HG03097 (cell line): ENCODE data around the gene LDLRAD4.

Experiments used
- ATAC-seq: cut with Tn5 transposase; IDR thresholded peaks from one replicate; pipeline ENCODE4 v1.9.1; 2021; ENCODE audit not compliant: unreplicated experiment, low FRiP score

LDLRAD4 gene

DNA sequence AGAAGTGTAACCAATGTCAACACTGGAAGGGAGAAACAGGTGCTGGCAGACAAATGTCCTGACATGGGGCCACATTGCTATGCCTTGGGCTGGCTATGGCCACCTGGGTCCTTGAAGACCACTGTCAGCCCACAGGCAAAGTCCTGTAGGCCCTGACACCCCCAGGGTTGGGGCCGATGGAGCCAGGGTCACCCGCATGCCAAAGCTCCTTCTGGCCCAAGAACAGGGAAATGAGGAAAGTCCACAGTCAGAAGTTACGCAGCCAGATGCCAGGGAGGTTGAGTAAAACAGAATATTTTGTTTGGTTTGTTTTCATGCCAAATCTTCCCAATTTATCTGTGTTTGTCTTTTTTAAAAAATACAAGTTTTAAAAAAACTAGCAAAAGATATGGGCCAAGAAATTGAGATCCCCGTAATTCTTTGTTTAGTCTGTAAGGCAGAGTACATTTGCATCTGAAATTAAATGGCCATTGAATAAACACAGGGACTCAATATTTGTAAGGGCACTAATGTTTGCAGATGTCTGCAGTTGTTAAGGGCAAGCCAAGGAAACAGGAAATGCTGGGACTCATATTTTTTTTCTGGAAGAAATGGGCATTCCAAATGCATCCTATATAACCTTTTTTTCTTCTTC, 321.4 kb downstream of the LDLRAD4 start:
- ATAC-seq = no peak

DNA sequence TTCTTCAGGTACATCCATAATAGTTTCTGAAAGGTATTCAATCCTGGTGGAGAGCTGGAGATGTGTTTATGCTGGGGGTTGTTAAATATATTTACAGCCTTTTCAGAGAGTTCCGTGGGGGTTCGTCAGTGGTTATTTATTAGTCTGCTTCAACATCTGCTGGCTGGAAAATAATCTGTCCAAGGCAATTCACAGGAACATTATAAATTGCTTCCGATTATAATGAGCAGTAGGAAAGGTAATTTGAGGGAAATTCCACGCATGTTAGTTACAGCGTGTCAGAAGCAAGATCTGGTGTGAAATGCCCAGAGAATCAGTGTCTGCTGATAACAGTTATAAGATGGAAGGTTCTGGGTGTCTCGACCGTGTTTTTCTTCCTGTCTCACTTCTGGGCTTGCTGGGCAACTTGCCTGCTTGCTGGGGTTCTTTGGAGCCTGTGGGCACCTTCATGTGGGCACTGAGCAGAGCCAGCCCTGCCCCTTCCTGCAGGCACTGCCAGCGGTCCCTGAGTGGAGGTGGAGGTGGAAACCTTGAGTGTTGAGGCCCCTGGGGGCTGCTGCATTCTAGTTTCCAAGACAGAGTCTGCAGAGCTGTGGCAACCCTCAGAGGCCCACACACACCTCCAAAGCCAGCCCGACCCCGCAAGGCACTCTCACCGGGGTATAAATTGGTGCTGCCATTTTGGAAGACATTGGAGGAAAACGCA, 322.1 kb downstream of the LDLRAD4 start:
- no peak for ATAC-seq

DNA sequence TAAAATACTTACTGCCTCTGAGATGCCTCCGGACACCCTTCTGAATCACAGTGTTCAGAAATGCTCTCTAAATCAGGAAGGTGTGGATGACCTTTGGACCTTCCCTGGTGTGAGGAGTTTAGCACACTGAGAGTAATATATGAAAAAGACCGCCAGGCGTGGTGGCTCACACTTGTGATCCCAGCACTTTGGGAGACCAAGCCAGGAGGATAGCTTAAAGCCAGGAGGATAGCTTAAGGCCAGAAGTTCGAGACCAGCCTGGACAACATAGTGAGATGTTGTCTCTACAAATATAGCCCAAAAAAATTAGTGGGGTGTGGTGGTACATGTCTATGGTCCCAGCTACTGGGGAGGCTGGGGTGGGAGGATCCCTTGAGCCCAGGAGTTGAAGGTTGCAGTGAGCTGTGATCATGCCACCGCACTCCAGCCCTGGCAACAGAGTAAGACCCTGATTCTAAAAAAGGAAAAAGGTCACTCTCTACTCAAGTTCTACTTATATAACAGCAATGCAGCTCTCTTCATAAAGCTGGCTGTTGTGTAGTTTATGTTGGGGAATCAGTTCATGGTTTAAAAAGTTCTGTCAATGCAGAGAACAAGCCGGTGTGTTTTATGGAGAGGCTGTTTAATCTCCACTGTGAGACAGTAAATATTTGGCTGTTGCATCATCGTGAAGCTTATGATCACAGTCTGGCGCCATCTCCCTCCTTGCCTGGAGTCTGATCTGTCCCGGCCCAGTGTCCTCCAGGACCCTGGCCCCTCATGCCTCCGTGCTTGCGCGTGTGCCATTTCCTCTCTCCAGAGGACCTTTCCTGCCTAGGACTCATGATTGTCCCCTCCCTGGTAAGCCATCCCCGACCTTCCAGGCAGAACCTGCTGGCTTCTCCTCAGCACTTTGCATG, 323.3 kb downstream of the LDLRAD4 start:
- ATAC-seq = no peak

DNA sequence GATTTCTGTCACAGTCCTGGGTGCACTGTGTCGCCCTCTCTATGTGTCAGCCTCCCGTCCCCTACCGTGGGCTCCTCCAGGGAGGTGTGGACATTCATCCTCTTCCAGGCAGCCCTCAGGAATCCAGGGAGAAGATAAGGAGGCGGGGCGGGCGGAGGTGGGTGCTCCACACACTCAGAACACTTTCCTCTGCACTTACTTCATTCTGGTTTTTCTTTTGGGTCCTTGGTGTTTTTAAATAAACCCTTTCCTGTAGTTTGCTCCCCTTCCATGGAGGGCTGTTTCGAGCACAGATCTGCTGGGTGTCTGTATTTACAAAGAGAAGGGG, 323.9 kb downstream of the LDLRAD4 start:
- ATAC-seq = no peak

DNA sequence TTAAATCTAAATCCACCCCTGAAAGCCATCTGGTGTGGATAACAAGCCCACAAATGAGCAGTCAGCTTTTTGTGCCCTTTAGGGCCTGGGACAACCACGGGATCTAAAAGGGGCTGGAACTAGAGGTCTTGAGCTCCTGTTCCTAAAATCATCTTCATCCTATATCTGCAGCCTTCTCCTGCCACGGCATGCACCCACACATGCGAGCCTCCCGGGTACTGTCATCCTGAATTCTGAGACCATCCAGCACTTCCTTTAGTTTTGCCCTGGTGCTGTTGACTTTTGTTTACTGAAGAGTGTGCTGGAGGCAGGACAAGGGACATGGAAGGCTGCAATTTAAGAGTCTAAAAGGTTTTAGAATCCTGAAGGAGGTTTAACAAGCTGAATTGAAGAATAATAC, 324.6 kb downstream of the LDLRAD4 start:
- no peak for ATAC-seq

DNA sequence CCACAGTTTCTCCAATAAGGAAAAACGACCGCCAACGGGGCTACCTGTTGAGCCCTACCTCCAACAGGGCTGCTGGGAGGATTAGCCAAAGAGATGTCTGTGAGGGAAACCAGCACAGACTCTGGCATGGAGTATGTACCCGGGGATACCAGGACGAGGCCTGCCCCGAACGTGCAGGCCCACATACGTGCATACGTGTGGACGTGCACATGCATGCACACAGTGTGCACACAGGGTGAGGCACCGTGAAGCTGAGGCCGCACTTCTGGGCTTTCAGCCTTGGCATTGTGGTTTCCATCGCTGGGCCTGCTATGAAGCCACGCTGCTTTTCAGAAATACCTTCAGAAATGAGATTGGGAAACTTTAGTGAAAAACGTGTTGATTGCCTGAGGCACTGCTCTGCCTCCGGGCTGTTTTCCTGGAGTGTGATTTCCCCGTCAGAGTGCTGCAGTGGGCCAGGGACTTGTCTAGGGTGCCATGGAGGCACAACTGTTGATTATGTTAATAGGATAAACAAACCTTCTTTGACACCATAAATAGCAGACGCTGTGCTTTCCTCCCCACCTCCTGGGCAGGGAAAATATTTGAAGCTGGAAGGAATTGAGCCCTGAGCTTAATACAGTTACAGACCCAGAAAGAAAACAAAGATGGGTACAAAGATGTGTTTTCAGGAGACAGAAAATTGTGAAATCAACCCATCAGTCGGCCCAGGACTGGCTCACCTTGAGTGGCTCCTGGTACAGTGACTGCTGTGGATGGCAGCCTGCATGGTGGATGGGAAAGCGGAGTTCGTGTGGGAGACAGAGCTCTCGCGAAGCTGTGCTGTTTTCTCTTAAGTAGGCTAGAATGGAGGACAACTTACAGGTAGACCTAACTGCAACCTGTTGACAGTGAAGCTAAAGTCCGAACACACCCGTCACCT, 325.5 kb downstream of the LDLRAD4 start:
- no peak for ATAC-seq

DNA sequence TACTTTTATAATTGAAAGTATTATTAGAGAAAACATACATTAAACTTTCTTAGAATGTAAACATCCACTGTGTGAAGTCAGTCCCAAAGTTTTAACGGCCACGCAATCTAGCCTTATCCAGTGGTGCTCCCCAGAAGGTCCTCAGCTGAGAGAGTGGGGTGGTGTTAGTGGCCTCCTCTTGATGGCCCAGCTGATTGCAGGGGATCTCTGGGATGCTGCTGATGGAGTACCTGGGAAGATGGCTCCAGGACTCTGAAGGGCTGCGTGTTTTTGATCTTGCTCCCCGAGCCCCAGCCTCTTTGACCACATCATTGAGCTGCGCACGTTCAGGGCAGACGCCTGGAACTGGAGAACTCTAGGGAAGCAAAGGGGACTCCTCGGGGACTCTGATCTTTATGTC, 326.4 kb downstream of the LDLRAD4 start:
- no peak for ATAC-seq

DNA sequence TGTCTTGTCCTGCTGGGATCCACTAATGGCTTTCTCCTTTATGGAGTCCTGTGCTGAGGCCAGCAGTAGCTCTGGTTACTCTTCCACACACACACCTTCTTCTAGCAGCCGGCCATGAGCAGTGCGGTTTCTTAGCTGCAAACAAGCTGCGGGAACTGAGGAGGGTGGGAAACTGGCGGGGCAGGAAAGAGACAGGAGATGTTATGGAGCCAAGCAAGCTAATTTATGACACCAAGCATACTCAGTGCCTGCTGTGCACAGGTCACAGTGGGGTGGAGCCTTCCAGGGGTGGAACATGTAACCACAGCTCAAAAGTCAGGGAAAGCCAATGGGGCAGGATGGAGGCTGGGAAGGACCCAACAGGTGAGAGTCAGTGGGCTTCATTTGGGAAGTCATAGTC, 327.0 kb downstream of the LDLRAD4 start:
- ATAC-seq = no peak

DNA sequence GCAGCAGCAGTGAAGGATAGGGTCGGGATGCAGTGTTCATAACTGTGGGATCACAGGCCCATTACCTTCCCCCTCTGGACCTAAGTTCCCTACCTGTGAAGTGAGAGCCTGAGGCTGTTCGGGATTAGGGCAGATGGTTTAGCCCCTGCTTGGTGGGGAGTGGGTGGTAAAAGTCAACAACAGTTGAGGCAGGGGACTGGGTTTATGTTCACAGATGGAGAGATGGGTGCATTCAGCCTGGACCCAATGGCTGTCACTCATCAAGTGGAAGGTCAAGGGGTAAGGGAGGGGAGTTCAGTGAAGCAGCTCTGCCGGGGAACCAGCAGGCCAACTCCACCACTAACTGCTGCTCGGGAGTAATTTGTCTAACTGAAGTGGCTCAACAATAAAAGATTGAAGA, 327.4 kb downstream of the LDLRAD4 start:
- ATAC-seq = no peak

DNA sequence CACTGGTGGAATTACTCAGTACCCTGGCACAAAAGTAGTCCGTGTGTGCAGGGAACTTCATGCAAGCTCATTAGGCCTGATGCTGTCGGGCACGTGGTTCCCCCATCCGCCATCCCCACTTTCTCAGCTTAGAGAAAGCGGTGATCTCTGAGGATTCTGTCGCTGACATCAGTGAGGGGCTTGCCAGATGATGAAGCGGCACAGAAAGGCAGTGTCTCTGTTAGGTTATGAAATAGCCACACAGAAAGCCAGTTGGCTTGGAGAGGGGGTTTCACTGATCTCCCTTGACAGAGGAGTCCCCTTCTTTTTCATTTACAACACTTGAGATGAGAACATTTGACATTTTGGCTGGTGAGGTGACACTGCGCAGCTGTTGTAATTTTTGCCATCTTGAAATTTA, 328.1 kb downstream of the LDLRAD4 start:
- no peak for ATAC-seq

DNA sequence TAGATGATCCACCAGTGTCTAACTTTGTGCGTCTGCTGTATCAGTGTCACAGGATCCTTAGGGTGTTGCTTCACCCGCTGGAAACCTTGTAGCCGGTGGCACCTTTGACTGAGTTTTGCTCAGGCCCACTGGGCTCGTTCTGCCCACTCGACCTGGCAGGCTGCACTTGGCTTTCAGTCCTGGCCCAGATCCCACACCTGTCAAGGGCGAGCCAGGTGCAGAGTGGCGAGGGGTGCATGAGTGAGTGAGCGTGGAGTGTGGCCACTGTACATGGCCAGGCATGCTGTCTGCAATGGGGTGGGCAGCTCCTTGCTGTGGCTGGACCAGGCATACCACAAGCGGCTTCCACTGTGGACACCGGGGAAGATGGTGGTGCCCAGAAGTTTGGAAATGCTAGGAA, 328.8 kb downstream of the LDLRAD4 start:
- no peak for ATAC-seq

DNA sequence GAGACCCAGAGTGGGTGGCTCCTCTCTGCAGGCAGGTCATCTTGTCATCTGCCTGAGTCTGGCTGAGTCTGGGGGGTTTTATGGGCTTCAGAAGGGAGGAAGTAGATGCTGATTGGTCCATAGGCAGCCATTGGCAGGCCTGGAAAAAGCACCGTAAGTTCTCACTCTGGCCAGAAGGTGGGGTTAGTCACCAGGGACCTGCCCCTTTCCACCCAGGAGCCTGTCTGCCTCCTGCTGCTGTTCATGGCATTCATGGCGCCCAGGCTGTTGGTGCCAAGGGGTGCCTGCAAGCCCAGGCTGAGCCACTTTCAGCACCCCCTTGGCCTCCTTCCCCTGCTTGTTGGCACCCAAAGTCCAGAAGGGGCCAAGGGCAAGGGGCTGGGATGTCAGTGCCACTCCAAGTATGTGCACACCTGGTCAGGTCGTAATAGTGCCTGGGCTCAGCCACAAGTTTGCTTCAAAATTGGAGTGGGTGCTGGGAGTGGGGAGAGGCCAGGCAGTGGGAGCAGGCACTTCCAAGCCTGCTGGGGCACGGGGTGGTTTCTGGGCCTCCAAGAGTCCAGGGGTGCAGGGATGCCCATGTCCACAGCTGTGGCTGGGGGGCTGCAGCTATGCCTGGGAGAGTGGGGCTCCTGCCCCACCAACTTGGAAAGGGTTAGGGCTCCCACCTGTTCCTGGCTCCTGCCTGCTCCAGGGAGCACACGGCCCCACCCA, 329.7 kb downstream of the LDLRAD4 start:
- ATAC-seq = no peak

DNA sequence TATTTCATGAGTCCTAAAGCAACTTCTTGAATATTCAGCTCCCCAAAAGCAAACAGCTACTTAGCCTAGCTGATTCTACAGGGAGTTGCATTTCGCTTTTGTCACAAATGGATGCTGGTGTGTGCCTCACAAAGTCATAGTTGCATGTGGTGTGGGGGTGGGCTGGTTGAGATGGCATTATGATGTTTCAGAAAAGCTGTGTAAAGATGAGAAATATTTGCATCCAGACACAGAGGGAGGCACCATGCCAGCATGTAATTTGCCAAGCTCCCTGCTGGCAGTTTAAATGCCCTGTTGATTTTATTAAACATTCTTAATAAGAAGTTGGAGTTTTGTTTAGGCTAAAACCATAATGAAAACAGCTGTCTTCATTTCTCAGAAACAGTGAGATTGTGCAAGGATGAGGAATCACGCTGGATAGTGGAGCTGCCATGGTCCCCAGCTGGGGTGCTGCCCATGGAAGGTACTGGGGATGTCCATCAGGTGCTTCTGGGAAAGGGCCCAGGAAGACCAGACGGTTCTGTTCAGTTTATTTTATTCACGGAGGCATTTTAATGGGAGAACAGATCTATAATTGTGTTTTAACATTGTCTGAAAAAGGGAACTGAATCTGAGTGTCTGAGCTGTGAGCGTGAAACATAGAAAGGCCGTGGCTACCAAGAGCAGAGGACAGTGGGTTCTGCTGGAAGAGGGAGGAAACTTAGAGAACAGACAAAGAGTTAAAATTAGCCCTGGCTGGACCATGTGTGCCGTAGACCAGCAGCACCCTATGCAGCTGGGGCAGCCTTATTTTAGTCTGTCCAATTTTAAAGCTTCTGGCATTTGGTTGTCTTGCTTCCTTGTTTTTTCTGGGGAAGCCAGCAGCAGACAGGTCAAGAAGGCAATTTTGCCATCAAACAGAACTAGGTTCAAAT, 330.7 kb downstream of the LDLRAD4 start:
- ATAC-seq = no peak

DNA sequence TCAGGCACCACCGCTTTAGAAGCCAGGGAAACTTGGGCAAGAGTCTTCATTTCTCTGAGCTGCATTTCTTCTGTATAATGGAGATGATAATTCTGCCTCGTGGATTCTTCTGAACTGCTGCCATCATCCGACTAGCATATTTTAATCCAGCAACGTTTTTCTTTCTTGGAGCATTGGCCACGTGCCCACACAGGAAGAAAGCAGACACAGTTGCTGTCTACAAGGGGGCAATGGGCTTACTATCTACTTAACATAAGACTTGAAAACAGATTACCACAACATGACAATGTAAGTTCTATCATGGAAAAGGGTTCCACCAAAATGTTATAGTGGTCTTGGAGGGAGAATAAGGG, 331.3 kb downstream of the LDLRAD4 start:
- no peak for ATAC-seq

DNA sequence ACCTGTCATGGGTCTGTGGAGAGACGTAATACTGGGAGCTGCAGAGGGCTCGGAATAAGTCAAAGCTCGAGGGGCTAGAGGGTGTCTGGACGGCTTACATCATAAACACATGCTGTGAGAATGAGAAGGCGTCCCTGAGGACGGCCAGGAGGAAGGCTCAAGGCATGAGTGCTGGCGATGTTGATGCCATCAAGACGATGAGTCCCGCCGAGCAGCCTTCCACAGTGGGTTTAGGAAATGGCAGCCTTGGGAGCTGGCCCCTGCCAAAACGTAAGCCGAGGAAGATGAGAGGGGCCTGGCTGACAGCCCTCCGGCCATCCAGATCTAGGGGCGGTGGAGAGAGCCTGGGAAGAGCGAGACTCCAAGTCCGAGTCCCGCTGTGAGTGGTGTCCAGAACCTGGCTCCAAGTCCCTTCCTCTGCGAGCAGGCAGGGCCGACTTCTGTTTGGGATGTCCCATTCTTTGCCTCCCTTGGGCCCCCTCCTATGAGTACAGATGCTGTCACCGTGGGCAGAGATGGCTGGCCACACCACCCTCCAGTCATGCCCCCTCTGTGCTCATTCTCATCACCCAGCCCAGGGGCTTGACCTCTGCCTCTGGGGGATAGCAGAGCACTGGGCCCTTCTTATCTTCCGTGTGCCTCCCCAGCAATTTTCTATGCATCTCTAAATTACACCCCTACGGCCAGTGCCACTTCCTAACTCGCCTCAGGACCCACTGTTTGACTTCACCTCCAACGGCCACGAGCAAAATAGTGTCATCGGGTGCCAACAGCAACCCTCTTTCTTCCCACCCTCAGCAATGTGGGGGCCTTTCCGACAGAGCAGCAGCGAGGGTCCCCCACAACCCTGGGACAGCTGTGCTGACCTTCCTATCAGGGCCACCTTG, 332.1 kb downstream of the LDLRAD4 start:
- no peak for ATAC-seq

DNA sequence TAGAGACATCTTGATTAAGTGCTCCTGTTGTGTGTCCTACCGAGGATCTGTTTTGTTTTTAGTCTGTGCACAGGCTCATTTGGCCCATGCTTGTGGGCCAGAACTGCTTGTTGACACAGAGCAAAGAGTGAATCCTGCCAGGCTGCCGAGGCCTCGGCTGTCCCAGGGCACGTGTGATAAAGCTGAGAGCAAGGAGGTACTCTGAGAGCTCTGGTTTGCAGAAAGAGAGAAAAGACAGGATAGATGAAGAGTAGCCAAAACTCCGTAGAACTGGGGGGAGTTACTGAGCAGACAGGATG, 332.7 kb downstream of the LDLRAD4 start:
- ATAC-seq = no peak

DNA sequence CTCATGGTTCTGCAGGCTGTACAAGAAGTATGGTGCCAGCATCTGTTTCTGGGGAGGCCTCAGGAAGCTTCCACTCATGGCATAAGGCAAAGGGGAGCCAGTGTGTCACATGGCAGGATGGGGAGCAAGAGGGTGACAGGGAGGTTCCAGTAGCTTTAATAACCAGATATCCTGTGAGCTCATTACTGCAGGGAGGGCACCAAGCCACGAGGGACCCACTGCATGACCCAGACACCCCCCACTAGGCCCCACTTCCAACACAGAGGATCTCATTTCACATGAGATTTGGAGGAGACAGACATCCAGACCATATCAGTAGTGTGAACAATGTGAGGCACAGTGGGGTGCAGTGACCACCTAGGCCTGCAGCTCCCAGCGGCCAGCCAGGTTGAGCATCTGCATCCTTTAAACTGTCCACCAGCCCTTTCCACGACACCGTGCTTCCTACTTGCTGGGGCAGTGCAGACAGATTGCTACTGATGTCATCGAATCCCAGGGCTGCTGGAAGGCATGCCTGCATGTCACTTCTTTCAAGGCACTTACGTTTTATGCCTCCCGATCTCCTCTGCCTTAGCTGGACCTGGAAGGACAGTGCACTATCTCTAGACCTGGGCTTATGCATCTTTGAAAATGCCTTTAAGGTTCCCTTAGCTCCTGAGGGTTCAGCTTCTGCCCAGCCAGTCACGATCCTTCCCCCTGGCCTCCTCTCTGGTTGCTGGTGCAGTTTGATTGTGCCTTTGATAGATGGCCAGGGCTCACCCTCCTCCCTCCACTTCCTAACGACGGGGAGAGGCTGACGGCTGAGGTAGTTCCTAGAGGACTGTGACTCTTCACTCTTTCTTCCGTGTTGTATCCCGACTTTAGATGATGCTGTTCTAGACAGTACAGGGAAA, 333.5 kb downstream of the LDLRAD4 start:
- ATAC-seq = no peak
